KG1 (cell line): ENCODE data around the gene SDC3.
"Not testable (repeated sequence)": the region's sequence is repeated elsewhere in the genome, so short reads cannot be mapped to it uniquely, and the experiment has no call there.

Source experiments
- DNase-seq: peaks from one replicate; lab custom pipeline; 2025; lab: John Stamatoyannopoulos, UW

SDC3 gene

GRCh38 chr1:30908696-30909364, at the start of gene SDC3:
TSS of gene SDC3 (minus strand) at chr1:30908758. CDS start at chr1:30908586, 172 bp downstream.
- no peak for DNase-seq

- DNase-seq: no peak
Observed at GRCh38 chr1:30957560-30958222, 49.1 kb upstream of the SDC3 start.

GRCh38 chr1:30955448-30956015, 47.0 kb upstream of the SDC3 start:
- DNase-seq: no peak

- no peak for DNase-seq
Observed at GRCh38 chr1:30953685-30954084, 45.1 kb upstream of the SDC3 start.

GRCh38 chr1:30952098-30952497, 43.5 kb upstream of the SDC3 start:
- DNase-seq: no peak

- DNase-seq: no peak
Observed at GRCh38 chr1:30950700-30951099, 42.1 kb upstream of the SDC3 start.

GRCh38 chr1:30950053-30950452, 41.5 kb upstream of the SDC3 start:
- DNase-seq: no peak

- DNase-seq: not testable (repeated sequence)
Observed at GRCh38 chr1:30949487-30949838, 40.9 kb upstream of the SDC3 start.

- DNase-seq: not testable (repeated sequence)
Observed at GRCh38 chr1:30948813-30949486, 40.4 kb upstream of the SDC3 start.

GRCh38 chr1:30948278-30948677, 39.7 kb upstream of the SDC3 start:
- no peak for DNase-seq

GRCh38 chr1:30947212-30947611, 38.7 kb upstream of the SDC3 start:
- no peak for DNase-seq

- DNase-seq: no peak
Observed at GRCh38 chr1:30942326-30942963, 33.9 kb upstream of the SDC3 start.

GRCh38 chr1:30940541-30940940, 32.0 kb upstream of the SDC3 start:
- no peak for DNase-seq

GRCh38 chr1:30936541-30937171, 28.1 kb upstream of the SDC3 start:
- DNase-seq: no peak

GRCh38 chr1:30935758-30936157, 27.2 kb upstream of the SDC3 start:
- not testable (repeated sequence) for DNase-seq

- DNase-seq: no peak
Observed at GRCh38 chr1:30934613-30935012, 26.1 kb upstream of the SDC3 start.

- DNase-seq: no peak
Observed at GRCh38 chr1:30933874-30934252, 25.3 kb upstream of the SDC3 start.

GRCh38 chr1:30930631-30931173, 22.1 kb upstream of the SDC3 start:
- DNase-seq: no peak

GRCh38 chr1:30929944-30930525, 21.5 kb upstream of the SDC3 start:
- DNase-seq: no peak

- peak; percentile 69 for DNase-seq
Observed at GRCh38 chr1:30929135-30929889, 20.8 kb upstream of the SDC3 start.

GRCh38 chr1:30928789-30929134, 20.2 kb upstream of the SDC3 start:
- no peak for DNase-seq
